Right lobe of liver (tissue), 6 donors: Measurements from ENCODE around the gene CD99. TPM values are rescaled to one million over a fixed set of nuclear protein-coding genes. Genes with fewer than 3 reads are reported as not detected.

Experiments
- ATAC-seq, 4 donors: fragments of 200-7000 bp; cut with Tn5 transposase; one replicate each; pipeline ENCODE4 v1.9.1; 2020; ENCODE audit warnings: mild to moderate bottlenecking in 4 of 4, moderate library complexity in 4 of 4
- DNase-seq, 3 donors: peaks; one replicate each; pipeline ENCODE4 v3.0.0-alpha.2; 2020
- H3K27ac ChIP-seq, 3 donors: fragments of 200-600 bp; one replicate each; pipeline ENCODE4 v1.8.0; 2022
- H3K27me3 ChIP-seq, 2 donors: fragments of 200-600 bp; one replicate each; pipeline ENCODE4 v1.8.0; 2022
- H3K36me3 ChIP-seq, 4 donors: fragments of 200-600 bp; sonication (generic) in 1 of 4; one replicate each; pipeline versions ENCODE4 v1.5.1 to v1.8.0; 2017 to 2022; ENCODE audit warnings: control low read depth in 1 of 4
- H3K4me1 ChIP-seq, 4 donors: fragments of 200-600 bp; sonication (generic) in 1 of 4; one replicate each; pipeline versions ENCODE4 v1.5.1 to v1.8.0; 2017 to 2022; ENCODE audit warnings: control low read depth in 1 of 4
- H3K4me3 ChIP-seq, 3 donors: fragments of 200-600 bp; one replicate each; pipeline ENCODE4 v1.8.0; 2022
- H3K9me3 ChIP-seq, 4 donors: fragments of 200-600 bp; sonication (generic) in 1 of 4; one replicate each; pipeline versions ENCODE4 v1.5.1 to v1.8.0; 2017 to 2022; ENCODE audit warnings: control low read depth in 1 of 4
- POLR2A ChIP-seq: fragments of 450-650 bp; IDR thresholded peaks from one replicate; pipeline ENCODE4 v1.6.1; 2017; ENCODE audit warnings: antibody characterized with exemption, mild to moderate bottlenecking
- WGBS: methylation state at CpG from one replicate; pipeline ENCODE4 v1.1.6; 2018; ENCODE audit warnings: low coverage, low lambda C conversion rate; ENCODE audit not compliant: insufficient coverage; ENCODE audit errors: missing lambda C conversion rate; 5-methylcytosine and 5-hydroxymethylcytosine counted together
- intact Hi-C, 2 donors: fragments of 100-400 bp; cut with DNase I; formaldehyde crosslinking; loops; one replicate each; pipeline versions ENCODE4 v1.11.2 to v1.14.1; 2022
- total RNA-seq, 6 experiments: library from RNA; depleted of rRNA in 2 of 6; stranded (reverse); fragments of >200 nt in 2 of 6; fragmentation: NEBNext Ultra II Directional in 3 of 6; extraction: Animal tissue kit (Norgen Biotek cat#: 25700) in 3 of 6; gene quantifications; one replicate each; pipeline versions ENCODE4 v1.1.0 to v1.2.4, GENCODE V29; 2016 to 2023
- TF ChIP-seq, protein P1 (sequence below), 4 donors: fragments of 200-600 bp in 3 of 4; fragments of 450-650 bp in 1 of 4; IDR thresholded peaks; one replicate each; pipeline versions ENCODE4 v1.5.1 to v1.8.0; 2016 to 2022; ENCODE audit warnings: antibody characterized with exemption in 4 of 4, mild to moderate bottlenecking in 2 of 4
- donor health status: DM: no; HTN: yes; CAD: no.
- donor health status: DM: no; HTN: no; CAD: no.
- donor health status: DM: no; HTN: no; CAD: no.
- donor health status: DM: no; HTN: yes; CAD: no.
- donor health status: DM: no; HTN: yes; CAD: no.

Gene CD99
- total RNA-seq, 6 experiments from 2014 or later: 88.5 to 139 (median 119) TPM

GRCh38 chrX:2709556-2709955 lies 18.5 kb downstream of the CD99 start:
- 85% methylated on average over 5 of the region's 9 CpGs for WGBS
- no peak overlapping the region for H3K27ac ChIP-seq

GRCh38 chrX:2710041-2710840 lies 19.1 kb downstream of the CD99 start:
- peaks cover 0 to 8% (median under 1%) of the 10 kb centered on the region in 4 donors for H3K36me3 ChIP-seq
- intact Hi-C loops: no loop called here
- DNase-seq (no peak), ATAC-seq (peak in 3 of 4 donors; percentile 40 to 51 (median 44))
- H3K4me1 ChIP-seq: peaks cover 0 to 14% (median 1%) of the 10 kb centered on the region in 4 donors
- no peak overlapping the region for H3K27ac ChIP-seq
- no peaks in the 10 kb centered on the region for H3K9me3 ChIP-seq
- H3K27me3 ChIP-seq: no peaks in the 10 kb centered on the region
- TF ChIP-seq, protein P1, sequence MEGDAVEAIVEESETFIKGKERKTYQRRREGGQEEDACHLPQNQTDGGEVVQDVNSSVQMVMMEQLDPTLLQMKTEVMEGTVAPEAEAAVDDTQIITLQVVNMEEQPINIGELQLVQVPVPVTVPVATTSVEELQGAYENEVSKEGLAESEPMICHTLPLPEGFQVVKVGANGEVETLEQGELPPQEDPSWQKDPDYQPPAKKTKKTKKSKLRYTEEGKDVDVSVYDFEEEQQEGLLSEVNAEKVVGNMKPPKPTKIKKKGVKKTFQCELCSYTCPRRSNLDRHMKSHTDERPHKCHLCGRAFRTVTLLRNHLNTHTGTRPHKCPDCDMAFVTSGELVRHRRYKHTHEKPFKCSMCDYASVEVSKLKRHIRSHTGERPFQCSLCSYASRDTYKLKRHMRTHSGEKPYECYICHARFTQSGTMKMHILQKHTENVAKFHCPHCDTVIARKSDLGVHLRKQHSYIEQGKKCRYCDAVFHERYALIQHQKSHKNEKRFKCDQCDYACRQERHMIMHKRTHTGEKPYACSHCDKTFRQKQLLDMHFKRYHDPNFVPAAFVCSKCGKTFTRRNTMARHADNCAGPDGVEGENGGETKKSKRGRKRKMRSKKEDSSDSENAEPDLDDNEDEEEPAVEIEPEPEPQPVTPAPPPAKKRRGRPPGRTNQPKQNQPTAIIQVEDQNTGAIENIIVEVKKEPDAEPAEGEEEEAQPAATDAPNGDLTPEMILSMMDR (IDR thresholded peaks at IDR 0.05): no peak
- TF ChIP-seq POLR2A: no peak
- WGBS: 44% methylated on average over 13 of the region's 15 CpGs
- H3K4me3 ChIP-seq: no peak overlapping the region

More at GRCh38 chrX:2709556-2709955, 18.5 kb downstream of the CD99 start:
- H3K27me3 ChIP-seq: no peaks in the 10 kb centered on the region
- no peak overlapping the region for H3K4me3 ChIP-seq
- no peak for DNase-seq
- peaks cover 0 to 6% (median under 1%) of the 10 kb centered on the region in 4 donors for H3K36me3 ChIP-seq
- intact Hi-C loops: no loop called here
- peaks cover 0 to 19% (median 1%) of the 10 kb centered on the region in 4 donors for H3K4me1 ChIP-seq
- no peaks in the 10 kb centered on the region for H3K9me3 ChIP-seq
- no peak for ATAC-seq
- no peak for TF ChIP-seq POLR2A
- TF ChIP-seq, protein P1 (IDR thresholded peaks at IDR 0.05): no peak

- 100% methylated on average over 2 of the region's 2 CpGs for WGBS
- H3K4me1 ChIP-seq: peaks cover 0 to 8% (median 1%) of the 10 kb centered on the region in 4 donors
These were observed 20.3 kb downstream of the CD99 start for GRCh38 chrX:2711441-2711840.

GRCh38 chrX:2712428-2712827 lies 21.3 kb downstream of the CD99 start:
- DNase-seq: no peak
- TF ChIP-seq POLR2A: no peak
- TF ChIP-seq, protein P1 (IDR thresholded peaks at IDR 0.05): no peak
- Histone ChIP-seq H3K9me3 (no peaks in the 10 kb centered on the region), H3K4me3 (no peak overlapping the region), H3K27ac (no peak overlapping the region), H3K27me3 (no peaks in the 10 kb centered on the region), H3K4me1 (peaks cover 0 to 3% (median under 1%) of the 10 kb centered on the region in 4 donors), H3K36me3 (peaks cover 0 to 9% (median under 1%) of the 10 kb centered on the region in 4 donors)
- 93% methylated on average over 6 of the region's 9 CpGs for WGBS
- ATAC-seq: no peak
- intact Hi-C loops: no loop called here

More at GRCh38 chrX:2711441-2711840, 20.3 kb downstream of the CD99 start:
- Histone ChIP-seq H3K27me3 (no peaks in the 10 kb centered on the region), H3K27ac (no peak overlapping the region), H3K9me3 (no peaks in the 10 kb centered on the region), H3K4me3 (no peak overlapping the region), H3K36me3 (peaks cover 0 to 9% (median under 1%) of the 10 kb centered on the region in 4 donors)
- TF ChIP-seq POLR2A: no peak
- TF ChIP-seq, protein P1 (IDR thresholded peaks at IDR 0.05): no peak
- intact Hi-C loops: no loop called here
- ATAC-seq (no peak), DNase-seq (no peak)
